GM19324 (cell line): ENCODE data around the gene MIEF1.

ENCODE experiments used
- ATAC-seq: cut with Tn5 transposase; IDR thresholded peaks from one replicate; pipeline ENCODE4 v1.9.1; 2021; ENCODE audit warnings: mild to moderate bottlenecking, moderate library complexity; ENCODE audit not compliant: unreplicated experiment, low FRiP score

MIEF1 gene

GRCh38 chr22:39470451-39471291 is 31.4 kb upstream of the MIEF1 start:
- ATAC-seq: no peak

GRCh38 chr22:39471381-39472141 is 30.5 kb upstream of the MIEF1 start:
- no peak for ATAC-seq

GRCh38 chr22:39472570-39473556 is 29.2 kb upstream of the MIEF1 start:
- no peak for ATAC-seq

GRCh38 chr22:39473851-39474250 is 28.2 kb upstream of the MIEF1 start:
- no peak for ATAC-seq

- ATAC-seq: no peak
Measured at GRCh38 chr22:39474351-39475111, 27.6 kb upstream of the MIEF1 start.

GRCh38 chr22:39475337-39475736 is 26.8 kb upstream of the MIEF1 start:
- ATAC-seq: no peak

GRCh38 chr22:39475902-39476301 is 26.2 kb upstream of the MIEF1 start:
- ATAC-seq: no peak

- ATAC-seq: no peak
Measured at GRCh38 chr22:39476664-39477063, 25.4 kb upstream of the MIEF1 start.

GRCh38 chr22:39477542-39477941 is 24.5 kb upstream of the MIEF1 start:
- no peak for ATAC-seq

- ATAC-seq: no peak
Measured at GRCh38 chr22:39478441-39478850, 23.6 kb upstream of the MIEF1 start.

GRCh38 chr22:39479254-39479653 is 22.8 kb upstream of the MIEF1 start:
- no peak for ATAC-seq

GRCh38 chr22:39480557-39480956 is 21.5 kb upstream of the MIEF1 start:
- no peak for ATAC-seq

GRCh38 chr22:39481054-39481453 is 21.0 kb upstream of the MIEF1 start:
- ATAC-seq: no peak

GRCh38 chr22:39481595-39481994 is 20.5 kb upstream of the MIEF1 start:
- no peak for ATAC-seq

GRCh38 chr22:39482768-39483167 is 19.3 kb upstream of the MIEF1 start:
- no peak for ATAC-seq

GRCh38 chr22:39486951-39487825 is 14.9 kb upstream of the MIEF1 start:
- no peak for ATAC-seq

- ATAC-seq: no peak
Measured at GRCh38 chr22:39487826-39488520, 14.1 kb upstream of the MIEF1 start.

- ATAC-seq: no peak
Measured at GRCh38 chr22:39488563-39489083, 13.5 kb upstream of the MIEF1 start.
